ENCODE measurements around the gene UPB1.
A peak's percentile ranks its signal among the peaks of the same experiment; 100 is the strongest.
"Not testable (repeated sequence)": the region's sequence is repeated elsewhere in the genome, so short reads cannot be mapped to it uniquely, and the experiment has no call there.

Gene UPB1

DNA sequence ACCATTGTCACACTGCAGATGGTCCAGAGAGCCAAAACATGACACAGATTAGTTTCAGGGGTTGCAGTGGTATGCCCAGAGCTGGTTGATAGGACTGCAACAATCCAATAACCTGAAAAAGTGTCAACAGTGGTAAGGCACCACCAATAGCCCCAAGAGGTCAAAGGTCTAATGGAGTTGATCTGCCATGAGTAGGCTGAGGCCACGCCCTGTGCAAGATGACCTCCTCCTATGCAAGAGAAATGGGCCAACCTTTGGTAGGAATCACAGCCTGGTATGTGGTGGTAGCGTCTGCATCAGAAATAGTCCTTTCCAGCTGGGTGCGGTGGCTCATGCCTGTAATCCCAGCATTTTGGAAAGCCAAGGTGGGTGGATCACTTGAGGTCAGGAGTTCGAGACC, 40.2 kb downstream of the UPB1 start:
- no peak for DNase-seq

DNA sequence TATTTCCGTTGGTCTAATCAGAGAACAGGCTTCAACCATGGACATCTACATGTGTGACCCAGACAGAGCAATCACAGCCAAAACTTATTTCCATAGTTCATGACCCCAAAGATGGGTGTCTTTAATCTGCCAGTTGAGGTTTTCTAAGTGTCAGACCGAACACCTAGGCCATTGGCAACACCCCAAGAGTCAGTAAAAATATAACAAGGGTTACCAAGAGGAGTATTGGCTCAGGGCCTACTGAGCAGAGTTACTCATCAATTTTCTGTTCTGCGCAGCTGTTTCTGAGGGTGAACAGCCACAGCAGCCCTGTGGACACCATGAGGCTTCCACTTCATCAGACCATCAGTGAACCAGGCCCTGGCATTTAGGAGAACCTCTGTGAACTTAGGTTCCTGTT, 41.0 kb downstream of the UPB1 start:
- DNase-seq = no peak

DNA sequence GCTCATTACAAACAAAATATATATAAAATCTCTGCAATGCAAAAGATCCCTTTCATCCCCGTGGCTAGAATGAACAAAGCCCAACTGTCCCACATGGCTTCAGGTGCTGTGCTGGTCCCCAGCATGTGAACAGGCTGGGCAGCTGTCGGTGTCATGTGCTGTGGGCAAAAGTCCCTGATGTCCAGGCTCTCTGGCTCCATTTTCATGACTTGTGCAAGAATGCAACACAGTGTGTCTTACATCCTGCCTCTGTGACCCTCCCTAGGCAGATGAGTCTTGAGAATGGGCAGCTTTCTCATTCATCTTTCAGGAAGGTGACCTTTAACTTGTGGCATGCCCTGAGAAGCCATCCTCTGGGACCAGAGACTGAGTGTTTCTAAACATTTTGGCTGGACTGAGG, 45.3 kb downstream of the UPB1 start:
- DNase-seq = no peak

DNA sequence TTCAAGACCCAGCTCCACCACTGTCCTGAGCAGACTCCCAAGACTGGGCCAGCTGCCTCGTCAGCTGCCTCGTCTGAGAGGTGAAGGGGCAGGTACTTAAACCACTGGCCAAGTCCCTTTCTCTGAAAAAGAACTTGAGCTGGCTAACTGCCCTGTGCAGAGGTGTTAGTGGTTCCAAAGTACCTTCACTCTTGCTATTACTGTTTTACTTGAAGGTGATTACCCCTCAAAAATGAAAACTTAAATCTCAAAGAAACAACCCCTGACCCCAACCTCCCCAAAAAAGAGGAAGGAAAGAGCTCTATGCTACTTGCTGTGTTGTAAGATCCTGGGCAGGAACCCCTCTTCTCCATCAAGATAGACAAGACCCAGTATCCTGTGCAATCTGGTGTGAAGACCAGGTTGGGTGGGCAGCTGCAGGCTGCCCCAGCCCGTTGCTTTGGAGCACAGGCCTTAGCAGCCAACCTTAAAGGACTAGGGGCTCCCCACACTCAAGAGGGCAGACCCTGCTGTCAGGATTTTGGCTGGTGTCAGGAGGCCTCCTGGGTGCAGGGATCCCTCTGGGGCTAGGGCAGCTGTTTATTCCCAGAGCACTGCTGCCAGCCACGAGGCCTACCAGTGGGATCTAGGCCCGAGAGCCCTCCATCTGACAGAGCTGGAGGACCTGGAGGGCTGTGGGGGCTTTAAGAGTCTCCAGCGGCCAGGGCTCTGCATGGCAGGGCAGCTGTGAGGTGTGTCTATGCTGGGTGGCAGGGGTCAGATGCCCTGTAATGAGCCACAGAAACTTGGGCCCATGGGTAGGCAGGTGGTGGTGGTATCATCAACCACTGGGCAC, 46.8 kb downstream of the UPB1 start:
- DNase-seq = no peak

DNA sequence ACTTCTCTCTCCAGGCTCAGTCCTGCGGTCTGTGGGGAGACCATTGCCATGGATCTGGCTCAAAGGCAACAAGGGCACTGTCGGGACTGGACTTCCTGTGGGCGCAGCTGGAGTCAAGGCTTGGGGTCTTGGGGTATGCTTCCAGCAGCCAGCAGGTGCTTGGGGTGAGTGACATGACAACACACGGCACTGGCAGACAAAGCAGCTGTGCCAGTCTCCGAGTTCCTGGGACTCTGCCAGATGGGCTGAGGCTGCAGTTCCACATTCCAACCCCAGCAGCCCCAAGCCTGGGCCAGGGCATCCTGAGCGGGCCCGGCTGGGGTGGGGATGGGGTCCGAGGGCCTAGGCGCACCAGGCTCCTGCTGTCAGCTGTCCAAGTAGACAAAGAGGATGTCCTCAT, 47.5 kb downstream of the UPB1 start:
- DNase-seq = no peak

DNA sequence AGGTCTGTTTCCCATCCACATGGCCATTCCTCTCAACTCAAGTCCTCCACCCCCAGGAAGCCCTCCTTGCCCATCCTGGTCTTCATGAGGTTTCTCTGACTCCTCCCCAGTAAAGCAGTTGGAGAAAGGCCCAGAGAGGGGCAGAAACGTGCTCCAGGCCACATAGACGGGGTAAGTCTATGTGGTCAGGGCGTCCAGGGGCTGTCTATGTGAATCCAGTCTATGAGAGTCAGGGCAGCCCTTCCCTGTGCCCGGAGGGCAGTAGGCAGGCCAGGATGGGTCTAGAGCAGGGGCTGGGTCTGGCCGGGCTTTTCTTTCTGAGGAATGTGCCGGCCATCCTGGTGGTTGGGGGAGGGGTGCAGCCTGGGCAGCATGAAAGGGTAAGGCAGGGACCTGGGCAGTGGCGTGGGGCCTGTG, 48.1 kb downstream of the UPB1 start:
- no peak for DNase-seq

DNA sequence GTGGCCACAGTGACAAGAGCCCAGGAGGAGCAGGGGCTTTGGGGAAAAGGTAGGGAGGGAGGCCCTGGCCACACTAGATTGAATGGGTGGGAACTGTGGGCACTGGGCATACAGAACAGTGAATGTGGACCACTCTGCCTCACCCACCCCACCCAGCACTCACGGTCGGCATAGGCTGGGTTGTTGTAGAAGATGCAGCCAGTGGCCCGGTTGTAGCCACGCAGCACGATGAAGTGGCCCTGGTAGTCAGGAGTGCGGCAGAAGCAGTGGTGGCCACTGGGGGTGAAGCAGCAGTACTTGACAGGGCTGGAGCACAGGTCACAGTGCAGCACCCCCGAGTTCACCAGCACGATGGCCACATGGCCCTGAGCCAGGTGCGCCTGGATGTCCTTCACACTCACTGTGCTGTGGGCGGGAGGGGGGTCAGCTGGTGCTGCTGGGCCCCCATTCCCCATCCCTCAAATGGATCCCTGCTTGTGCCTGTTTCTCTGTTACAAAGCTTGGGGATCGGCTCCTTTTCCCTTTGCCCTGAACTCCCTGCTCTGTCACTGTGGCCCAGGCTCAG, 48.6 kb downstream of the UPB1 start:
- DNase-seq = no peak

DNA sequence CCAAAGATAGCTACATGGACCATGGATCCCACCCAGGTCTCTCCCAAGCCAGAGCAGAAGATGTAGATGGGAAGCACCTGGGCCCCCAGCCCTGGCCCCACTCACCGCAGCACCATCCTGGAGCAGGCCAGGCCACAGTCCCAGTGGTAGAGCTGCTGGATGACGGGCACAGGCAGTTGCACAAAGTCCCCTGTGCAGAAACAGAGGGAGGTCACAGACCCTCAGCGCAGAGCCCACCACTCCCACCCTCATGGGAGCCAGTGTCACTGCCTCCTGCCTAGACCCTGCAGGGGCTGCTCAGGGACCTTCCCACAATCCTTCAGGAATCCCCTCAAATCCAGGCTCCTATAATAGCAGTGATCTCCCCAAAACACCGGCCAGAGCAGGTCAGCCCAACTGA, 53.7 kb downstream of the UPB1 start:
- DNase-seq = no peak

DNA sequence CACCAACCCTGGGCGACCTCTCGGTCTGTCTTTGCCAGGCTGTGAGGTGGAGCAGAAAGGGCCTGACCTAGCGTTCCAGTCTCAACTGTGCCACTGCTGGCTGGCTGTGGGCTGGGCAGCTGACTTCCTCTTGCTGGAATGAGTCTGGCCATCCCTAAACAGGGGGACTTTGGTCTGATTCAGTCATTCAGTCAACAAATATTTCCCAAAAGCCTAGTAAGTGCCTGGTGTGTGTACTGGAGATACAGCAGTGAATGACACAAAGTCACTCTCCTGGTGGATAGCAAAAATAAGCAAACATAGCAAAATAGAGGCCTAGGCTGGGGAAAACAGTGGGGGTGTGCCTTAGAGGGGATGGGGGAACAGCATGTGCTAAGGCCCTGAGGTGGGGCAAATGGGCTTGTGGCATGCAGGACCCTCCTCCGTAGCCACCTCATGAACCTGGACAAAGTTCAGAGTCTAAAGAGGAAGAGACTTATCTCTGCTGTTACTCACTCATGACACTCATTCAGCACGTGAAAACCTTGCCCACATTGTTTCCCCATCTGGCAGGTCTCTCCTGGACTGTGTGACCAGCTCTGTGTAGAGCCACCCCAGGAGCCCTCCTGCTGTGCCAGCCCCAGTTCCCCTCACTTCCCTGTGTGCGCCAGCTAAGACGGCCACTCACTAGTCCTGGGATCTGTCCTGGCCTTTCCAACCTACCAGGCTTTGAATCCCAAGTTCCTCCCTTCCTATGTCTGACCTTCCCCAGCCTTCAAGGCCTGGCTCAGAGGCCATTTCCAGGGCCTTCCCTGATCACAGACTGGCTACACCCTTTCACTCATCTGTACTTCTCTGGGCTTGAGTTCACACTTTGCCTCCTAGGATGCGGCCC, 55.1 kb downstream of the UPB1 start:
- no peak for DNase-seq

DNA sequence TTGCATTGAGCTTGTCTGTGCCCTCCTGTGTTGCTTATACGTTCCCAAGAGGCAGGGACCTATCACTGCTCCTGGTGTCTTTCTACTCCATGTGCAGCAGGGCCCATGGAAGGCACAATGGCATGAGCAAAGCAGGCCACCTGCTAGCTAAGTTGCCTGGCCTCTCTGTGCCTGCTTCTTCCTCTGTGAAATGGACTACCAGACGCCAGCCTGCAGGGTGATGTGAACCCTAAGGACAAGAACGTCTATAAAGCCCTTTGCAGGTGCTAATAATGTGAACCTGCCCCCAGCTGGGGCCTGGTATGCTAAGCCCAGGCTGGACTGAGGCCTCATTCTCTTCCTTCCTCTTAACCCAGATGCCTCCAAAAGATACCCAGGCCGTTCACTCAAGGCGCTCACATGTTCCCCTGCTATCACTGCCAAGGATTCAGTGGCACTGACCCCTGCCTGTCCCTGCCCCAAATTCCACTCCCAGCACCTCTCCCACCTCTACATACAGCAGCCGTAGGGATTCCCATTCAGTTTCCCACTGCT, 55.8 kb downstream of the UPB1 start:
- no peak for DNase-seq

DNA sequence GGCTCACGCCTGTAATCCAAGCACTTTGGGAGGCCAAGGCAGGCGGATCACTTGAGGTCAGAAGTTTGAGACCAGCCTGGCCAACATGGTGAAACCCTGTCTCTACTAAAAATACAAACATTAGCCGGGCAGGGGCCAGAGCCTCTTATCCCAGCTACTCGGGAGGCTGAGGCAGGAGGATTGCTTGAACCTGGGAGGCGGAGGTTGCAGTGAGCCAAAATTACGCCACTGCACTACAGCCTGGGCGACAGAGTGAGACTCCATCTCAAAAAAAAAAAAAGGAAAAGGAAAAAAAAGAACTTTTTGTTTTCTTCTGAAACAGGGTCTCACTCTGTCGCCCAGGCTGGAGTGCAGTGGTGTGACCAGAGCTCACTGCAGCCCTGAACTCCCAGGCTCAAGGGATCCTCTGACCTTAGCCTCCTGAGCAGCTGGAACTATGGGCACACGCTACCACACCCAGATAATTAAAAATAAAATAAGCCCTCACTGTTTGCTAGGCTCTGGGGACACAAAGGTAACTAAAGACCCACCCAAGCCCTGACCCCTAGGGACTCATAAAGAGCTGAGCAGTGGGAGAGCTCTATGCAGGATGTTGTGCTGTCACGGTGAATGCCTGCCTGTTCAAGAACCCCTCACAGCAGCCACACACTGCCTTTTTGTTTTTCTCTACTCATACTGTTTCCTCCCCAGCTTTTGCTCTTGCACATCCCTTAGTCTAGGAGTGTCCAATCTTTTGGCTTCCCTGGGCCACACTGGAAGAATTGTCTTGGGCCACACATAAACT, 57.6 kb downstream of the UPB1 start:
- DNase-seq = not testable (repeated sequence)

DNA sequence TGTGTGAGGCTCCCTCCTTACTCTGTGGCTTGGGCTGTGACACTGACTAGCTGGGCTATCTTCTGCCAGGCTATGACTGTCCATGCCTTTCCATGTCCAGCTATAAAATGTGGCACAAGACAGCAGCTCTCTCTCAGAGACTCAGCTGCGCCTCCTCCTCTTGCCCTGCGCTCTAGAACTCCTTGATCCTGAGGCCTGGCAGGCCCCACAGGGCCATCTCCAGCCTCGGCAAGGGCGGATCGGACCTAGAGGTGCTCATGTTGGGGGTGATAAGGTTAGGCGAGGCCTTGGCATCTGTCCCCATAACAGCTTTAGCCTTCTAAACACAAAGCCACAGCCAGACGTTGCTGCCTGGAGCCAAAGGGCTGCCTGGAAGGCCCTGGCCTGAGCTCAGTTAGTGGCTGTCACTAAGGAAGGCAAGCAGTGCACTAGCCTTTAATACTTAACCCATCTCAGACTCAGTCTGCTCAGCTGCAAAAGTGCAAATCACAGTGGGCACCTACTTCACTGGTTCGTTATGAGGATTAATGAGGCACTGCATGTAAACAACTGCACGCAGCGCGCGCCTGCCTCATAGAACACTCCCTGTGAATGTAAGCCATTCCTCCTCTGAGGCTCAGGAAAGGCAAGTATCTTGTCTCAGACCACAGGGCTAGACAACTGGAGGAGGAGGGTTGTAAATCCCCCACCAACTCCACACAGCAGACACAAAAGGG, 58.6 kb downstream of the UPB1 start:
- DNase-seq = no peak

DNA sequence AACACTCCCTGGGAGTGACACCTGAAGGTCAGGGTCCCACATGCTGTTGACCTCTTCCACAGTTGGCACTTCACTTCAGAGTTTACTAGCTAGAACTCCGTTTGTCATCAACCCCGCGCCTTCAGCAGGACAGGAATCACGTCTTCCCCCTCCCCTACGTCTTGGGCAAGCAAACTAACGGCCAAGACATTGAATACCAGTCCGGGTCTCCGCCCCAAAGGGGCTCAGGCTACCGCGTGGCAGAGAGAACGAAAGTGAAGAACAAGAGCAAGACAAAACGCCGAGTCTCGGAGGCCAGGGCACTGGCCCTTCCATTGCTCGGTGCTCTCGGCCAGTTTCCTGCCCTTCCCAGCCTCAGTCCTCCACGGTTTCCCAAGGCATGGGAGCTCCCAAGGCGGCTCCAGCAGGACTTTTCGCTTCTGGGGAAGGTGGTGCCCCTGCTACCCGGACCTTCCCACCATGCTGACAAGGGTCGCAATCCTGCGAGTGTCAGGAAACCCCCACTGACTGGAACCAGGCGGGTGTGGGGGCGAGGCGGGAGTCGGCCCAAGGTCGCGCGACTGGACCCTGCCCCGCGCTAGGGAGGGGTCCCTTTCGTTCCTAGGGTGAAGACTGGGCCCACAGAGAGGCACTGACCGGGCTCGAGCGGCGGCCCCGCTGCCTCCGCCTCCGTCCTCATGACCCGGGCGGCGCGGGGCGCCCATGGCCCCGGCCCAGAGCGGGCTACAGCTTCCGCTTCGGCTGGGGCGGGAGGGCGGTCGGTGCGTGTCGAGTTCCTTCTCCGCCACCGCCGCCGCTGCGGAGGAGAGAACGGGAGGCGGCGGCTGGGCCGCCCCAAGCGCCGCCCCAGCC, 59.4 kb downstream of the UPB1 start, which contains the start of gene GUCD1:
Gene GUCD1, minus strand, starts transcription at position 826 of the 852 bp plus-strand sequence. Its CDS starts 147 bp downstream, at position 679.
- DNase-seq = no peak

DNA sequence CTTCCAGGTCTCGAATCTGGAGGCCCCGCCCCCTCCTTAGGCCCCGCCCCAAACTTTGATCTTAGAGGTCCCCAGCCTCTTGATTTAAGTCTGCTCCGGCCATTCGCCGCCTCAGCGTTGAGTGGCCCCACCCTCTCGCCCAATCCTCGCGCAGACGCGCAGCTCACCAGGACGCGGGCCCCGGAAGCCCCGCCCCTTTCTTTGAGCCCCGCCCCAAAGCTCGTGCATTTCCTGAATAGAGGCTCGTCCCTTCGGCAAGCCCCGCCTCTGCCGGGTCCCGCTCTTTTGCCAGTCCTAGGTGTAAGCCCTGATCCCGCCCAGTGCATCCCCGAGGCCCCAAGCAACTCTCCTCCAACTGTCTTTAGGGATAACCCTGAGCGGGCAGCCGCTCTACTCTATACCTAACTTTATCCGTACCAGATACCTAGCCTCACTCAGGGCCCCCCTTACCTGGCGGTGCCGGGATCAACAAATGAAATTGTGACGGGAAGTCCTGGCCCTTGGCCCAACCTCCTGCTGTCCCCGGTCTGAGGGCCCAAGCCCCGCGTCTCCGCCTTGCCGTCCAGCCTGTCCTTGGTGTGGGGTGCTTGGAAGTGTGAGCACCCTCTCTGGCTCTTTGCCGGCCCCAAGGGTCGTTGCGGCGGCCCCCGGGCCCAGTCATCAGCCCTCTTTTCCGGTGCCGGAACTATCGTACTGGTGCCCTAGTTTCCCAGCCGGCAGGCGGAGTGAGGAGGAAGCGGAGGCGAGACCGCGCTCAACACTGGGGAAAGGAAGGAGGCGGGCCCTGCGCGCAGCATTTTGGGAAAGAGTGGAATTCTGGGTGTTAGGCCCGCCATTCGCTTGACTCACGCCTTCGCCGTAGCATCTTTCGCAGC, 60.3 kb downstream of the UPB1 start, which contains the start of gene SNRPD3:
Gene SNRPD3, plus strand, starts transcription at position 835 of the 875 bp plus-strand sequence. CDS start 1,676 bp downstream, outside the sequence.
- peak; percentile 100 for DNase-seq

DNA sequence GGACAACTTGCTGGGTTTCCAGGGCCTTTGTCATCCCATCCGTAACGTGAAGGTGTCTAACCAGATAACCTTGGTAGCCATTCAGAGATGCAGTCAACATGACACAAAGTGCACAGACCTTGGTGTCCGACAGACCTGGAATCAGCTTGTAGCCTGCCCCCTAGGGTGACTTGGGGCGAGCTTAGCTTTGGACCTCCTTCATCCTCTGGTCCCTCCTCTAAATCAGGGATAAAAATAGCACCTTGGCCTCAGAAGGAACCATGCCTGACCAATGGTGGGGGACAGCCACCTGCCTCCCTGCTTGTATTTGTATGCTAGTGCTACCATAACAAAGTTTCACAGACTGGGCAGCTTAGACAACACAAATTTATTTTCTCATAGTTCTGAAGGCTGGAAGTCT, 64.3 kb downstream of the UPB1 start:
- DNase-seq = no peak

DNA sequence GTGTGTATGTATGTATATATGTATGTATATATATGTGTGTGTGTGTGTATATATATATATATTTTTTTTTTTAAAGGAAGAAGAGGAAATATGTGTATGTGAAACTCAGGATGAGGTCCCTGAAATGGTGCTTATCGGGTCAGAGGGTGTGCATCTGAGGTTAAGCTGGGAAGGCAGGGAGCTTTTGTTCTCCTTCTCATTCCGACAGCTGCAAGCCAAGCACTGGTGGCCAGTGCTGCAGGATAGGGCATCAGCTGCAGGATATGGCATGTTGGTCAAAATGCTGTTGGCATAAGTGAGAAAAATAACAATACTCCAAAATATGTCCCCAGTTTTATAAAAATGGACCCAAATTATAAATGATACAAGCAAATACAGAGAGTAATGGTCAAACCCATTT, 68.1 kb downstream of the UPB1 start:
- DNase-seq = no peak

DNA sequence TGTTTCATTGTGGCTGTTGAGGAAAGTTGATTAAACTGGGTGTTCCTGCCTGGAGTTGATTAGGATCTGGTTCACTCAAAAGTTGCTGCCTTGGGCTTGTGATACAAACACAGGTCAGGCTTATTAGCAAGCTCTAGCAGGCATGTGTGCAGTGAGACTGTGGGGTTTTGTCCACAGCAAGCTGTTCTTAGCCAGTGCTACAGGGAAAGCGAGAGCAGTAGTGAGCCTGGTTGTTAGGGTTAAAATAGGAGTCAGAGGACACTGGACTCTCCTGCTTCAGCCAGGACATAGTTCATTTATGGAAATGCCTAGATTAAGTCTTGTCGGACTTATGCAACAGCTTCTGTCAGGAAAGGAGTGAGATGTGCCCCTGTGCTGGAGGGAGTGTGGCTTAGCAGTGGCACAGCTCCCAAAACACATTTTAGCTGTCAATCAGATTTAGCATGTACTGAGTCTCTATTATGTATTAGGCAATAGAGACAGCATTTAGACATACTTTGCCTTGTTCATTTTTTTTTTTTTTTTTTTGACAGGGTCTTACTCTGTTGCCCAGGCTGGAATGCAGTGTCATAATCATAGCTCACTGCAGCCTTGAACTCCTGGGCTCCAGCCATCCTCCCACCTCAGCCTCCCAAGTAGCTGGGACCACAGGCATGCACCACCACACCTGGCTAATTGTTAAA, 69.4 kb downstream of the UPB1 start:
- no peak for DNase-seq

DNA sequence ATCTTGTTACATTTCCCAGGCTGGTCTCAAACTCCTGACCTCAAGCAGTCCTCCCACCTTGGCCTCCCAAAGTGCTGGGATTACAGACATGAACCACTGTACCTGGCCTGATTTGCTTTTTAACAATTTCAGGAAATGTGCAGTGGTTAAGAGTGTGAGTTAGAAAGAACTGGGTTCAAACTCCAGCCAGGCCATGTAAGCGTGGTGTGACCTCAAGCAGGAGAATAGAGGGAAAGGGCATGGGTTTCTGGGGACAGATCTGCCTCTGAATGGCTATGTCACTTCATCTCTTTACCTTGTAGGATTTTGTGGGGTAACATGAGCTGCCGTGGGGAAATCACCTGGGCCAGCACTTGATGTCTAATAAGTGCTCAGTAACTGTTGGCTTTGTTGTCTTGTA, 69.9 kb downstream of the UPB1 start:
- no peak for DNase-seq
